ENCODE measurements around the gene PIWIL1.

The PIWIL1 gene

DNA sequence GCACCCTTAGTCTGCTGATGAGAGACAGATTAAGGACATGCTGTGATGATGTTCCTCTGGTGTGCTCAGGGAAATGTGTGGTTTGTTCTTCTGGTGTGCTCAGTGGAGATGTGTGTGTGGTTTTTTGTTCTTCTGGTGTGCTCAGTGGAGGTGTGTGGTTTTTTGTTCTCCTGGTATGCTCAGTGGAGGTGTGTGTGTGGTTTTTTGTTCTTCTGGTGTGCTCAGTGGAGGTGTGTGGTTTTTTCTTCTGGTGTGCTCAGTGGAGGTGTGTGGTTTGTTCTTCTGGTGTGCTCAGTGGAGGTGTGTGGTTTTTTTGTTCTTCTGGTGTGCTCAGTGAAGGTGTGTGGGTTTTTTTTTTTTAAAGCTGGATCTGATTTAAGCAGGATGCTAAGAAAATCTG lies 15.4 kb downstream of the PIWIL1 start:
- H3K4me3 ChIP-seq (replicated peaks in 1 of 2; ENCODE audit: low read depth in 2 of 2, low read length in 2 of 2), result no peak overlapping the region
- DNase-seq (ENCODE audit: low read depth in 2 of 2), result no peak
- no peak for TF ChIP-seq CTCF (IDR thresholded peaks at IDR 0.05; ENCODE audit: low read depth, low read length)

DNA sequence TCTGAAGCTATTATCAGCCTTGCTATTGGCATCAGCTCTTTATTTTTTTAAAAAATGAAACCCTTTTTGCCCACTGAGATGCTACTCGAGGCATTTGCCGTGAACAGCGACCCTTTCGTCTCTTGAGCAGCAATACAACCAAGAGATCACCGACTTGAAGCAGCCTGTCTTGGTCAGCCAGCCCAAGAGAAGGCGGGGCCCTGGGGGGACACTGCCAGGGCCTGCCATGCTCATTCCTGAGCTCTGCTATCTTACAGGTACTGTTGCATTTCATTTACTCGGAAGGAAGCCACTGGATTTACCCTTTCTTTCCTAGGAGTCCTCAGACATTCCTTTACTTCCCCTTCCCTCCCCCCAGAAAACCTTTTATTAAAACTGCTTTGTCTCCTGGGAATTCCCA lies 16.7 kb downstream of the PIWIL1 start:
- H3K4me3 ChIP-seq (replicated peaks in 1 of 2; ENCODE audit: low read depth in 2 of 2, low read length in 2 of 2), result no peak overlapping the region
- no peak for DNase-seq (ENCODE audit: low read depth in 2 of 2)
- no peak for TF ChIP-seq CTCF (IDR thresholded peaks at IDR 0.05; ENCODE audit: low read depth, low read length)

DNA sequence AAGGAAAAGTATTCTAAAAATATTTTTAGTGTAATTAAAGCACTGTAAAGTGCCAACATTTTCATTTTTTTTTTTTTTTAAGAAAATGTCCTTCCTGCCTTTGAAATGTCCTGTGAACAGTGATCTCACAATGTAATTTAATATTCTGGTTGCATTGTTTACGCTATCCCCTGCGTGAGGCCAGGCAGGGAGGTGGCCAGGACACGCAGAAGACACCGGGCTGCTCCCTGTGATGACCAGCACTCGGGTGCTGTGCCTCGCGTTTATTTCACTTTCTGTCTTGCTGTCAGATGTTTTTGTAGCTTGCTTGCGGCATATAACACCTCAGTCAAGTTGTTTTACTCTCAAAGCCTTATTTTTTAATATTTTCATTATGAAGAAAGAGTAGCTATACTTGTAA lies 18.5 kb downstream of the PIWIL1 start:
- TF ChIP-seq CTCF (IDR thresholded peaks at IDR 0.05; ENCODE audit: low read depth, low read length), result no peak
- H3K4me3 ChIP-seq (replicated peaks in 1 of 2; ENCODE audit: low read depth in 2 of 2, low read length in 2 of 2), result no peak overlapping the region
- no peak for DNase-seq (ENCODE audit: low read depth in 2 of 2)

GRCh38 chr12:130357241-130357640 lies 19.6 kb downstream of the PIWIL1 start:
- TF ChIP-seq CTCF (IDR thresholded peaks at IDR 0.05; ENCODE audit: low read depth, low read length), result no peak
- no peak for DNase-seq (ENCODE audit: low read depth in 2 of 2)
- H3K4me3 ChIP-seq (replicated peaks in 1 of 2; ENCODE audit: low read depth in 2 of 2, low read length in 2 of 2), result no peak overlapping the region

GRCh38 chr12:130357729-130358330 lies 20.1 kb downstream of the PIWIL1 start:
- no peak for TF ChIP-seq CTCF (IDR thresholded peaks at IDR 0.05; ENCODE audit: low read depth, low read length)
- no peak overlapping the region for H3K4me3 ChIP-seq (replicated peaks in 1 of 2; ENCODE audit: low read depth in 2 of 2, low read length in 2 of 2)
- no peak for DNase-seq (ENCODE audit: low read depth in 2 of 2)

DNA sequence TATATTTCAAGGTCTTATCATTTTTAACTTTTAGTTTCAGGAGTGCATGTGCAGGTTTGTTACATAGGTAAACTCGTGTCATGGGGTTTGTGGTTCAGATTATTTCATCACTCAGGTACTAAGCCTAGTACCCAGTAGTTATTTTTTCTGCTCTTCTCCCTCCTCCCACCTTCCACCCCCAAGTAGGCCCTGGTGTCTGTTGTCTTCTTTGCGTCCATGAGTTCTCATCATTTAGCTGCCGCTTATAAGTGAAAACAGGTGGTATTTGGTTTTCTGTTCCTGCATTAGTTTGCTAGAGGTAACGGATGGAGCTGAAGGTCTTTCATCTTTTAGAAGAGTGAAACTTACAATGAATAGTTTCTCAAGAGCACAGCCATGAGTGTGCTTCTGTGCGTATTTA lies 24.4 kb downstream of the PIWIL1 start:
- no peak for TF ChIP-seq CTCF (IDR thresholded peaks at IDR 0.05; ENCODE audit: low read depth, low read length)
- H3K4me3 ChIP-seq (replicated peaks in 1 of 2; ENCODE audit: low read depth in 2 of 2, low read length in 2 of 2), result no peak overlapping the region
- DNase-seq (ENCODE audit: low read depth in 2 of 2), result no peak

DNA sequence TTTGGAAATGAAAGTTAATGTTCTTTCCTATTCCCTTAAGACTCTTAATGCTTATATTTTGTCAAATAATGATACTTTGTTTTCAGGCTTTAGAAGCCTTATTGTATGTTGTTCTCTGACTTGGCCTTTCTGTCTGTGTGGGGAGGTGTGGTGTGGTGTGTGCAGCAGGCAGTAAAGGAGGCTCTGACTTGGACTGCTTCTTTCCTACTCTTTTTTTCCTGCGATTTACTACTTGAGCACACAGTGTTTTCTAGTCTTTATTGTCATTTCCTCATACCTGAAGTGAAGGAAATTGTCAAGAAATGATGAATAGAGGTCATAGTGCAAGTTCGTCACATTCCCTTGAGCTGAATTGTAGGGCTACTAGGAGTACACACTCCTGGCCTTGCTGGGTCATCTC lies 26.9 kb downstream of the PIWIL1 start:
- TF ChIP-seq CTCF (IDR thresholded peaks at IDR 0.05; ENCODE audit: low read depth, low read length), result no peak
- DNase-seq (ENCODE audit: low read depth in 2 of 2), result no peak

More for the DNA sequence above, 26.9 kb downstream of the PIWIL1 start:
- H3K4me3 ChIP-seq (replicated peaks in 1 of 2; ENCODE audit: low read depth in 2 of 2, low read length in 2 of 2), result no peak overlapping the region
